GM21528 (cell line): ENCODE data around the gene XRN1.
"Not testable (repeated sequence)": the region's sequence is repeated elsewhere in the genome, so short reads cannot be mapped to it uniquely, and the experiment has no call there.

Source experiments
- ATAC-seq: cut with Tn5 transposase; IDR thresholded peaks from one replicate; pipeline ENCODE4 v1.9.1; 2021; ENCODE audit warnings: mild to moderate bottlenecking, moderate library complexity; ENCODE audit not compliant: unreplicated experiment, low FRiP score

Gene XRN1

GRCh38 chr3:142353571-142353970, 94.3 kb downstream of the XRN1 start:
- ATAC-seq: no peak

- not testable (repeated sequence) for ATAC-seq
These were observed 95.1 kb downstream of the XRN1 start for GRCh38 chr3:142352698-142353097.

GRCh38 chr3:142348460-142348859, 99.4 kb downstream of the XRN1 start:
- no peak for ATAC-seq

GRCh38 chr3:142337994-142338393, 109.8 kb downstream of the XRN1 start:
- no peak for ATAC-seq

- ATAC-seq: no peak
These were observed 115.4 kb downstream of the XRN1 start for GRCh38 chr3:142332390-142332789.

- not testable (repeated sequence) for ATAC-seq
These were observed 123.4 kb downstream of the XRN1 start for GRCh38 chr3:142324275-142324953.

GRCh38 chr3:142319912-142320311, 127.9 kb downstream of the XRN1 start:
- no peak for ATAC-seq

GRCh38 chr3:142319094-142319493, 128.7 kb downstream of the XRN1 start:
- ATAC-seq: no peak

GRCh38 chr3:142318331-142318730, 129.5 kb downstream of the XRN1 start:
- ATAC-seq: no peak

- not testable (repeated sequence) for ATAC-seq
These were observed 131.9 kb downstream of the XRN1 start for GRCh38 chr3:142315978-142316388.

GRCh38 chr3:142315083-142315482, 132.8 kb downstream of the XRN1 start:
- ATAC-seq: no peak

GRCh38 chr3:142310439-142310838, 137.4 kb downstream of the XRN1 start:
- ATAC-seq: no peak

- ATAC-seq: not testable (repeated sequence)
These were observed 145.0 kb downstream of the XRN1 start for GRCh38 chr3:142302847-142303246.

GRCh38 chr3:142298626-142299025, 149.2 kb downstream of the XRN1 start:
- no peak for ATAC-seq

GRCh38 chr3:142296507-142296906, 151.3 kb downstream of the XRN1 start:
- no peak for ATAC-seq

GRCh38 chr3:142287866-142288638, 159.8 kb downstream of the XRN1 start:
- no peak for ATAC-seq

GRCh38 chr3:142285083-142285517, 162.7 kb downstream of the XRN1 start:
- no peak for ATAC-seq

GRCh38 chr3:142282503-142282902, 165.3 kb downstream of the XRN1 start:
- no peak for ATAC-seq

- ATAC-seq: no peak
These were observed 166.4 kb downstream of the XRN1 start for GRCh38 chr3:142281474-142281873.

GRCh38 chr3:142279965-142280590, 167.8 kb downstream of the XRN1 start:
- peak; percentile 82 for ATAC-seq

- ATAC-seq: no peak
These were observed 169.4 kb downstream of the XRN1 start for GRCh38 chr3:142278451-142278850.
